Measurements from ENCODE around the gene FHDC1.

Gene FHDC1

DNA sequence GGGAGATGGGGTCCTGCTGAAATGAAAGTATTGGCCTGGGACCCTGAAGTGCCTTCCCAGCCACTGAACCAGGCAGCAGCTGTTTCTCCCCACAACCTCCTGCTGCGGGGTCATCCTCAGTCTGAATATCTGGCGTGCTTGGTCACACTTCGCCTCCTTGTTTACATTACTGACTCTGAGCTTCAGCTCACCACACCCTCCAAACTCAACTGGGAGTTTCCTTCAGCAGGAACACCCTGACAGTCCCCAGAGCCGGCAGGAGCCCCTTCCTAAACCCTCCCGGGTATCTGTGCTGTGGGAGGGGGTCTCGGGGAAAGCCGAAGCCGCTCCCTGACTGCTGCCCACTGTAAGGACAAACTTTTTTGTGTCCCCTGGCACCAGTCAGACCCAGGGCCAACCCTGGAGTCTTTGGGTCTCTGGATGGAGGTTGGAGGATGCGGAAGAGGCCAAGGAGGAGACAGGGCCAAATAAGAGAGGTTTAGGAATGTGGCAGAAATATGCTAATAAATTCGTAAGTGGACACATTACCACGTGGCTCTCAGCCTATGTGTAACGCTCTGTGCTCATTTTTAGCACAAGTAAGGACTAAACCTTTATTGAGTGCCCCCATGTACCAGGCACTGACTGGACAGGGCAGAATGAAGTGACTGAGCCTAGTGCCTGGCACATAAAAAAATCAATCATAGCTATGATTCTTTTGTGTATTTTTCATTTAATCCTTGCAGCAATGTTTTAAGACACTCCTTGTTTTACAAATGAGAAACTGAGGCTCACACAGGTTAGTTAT is 20.7 kb downstream of the FHDC1 start:
- no peak for DNase-seq (ENCODE audit: low spot score)

DNA sequence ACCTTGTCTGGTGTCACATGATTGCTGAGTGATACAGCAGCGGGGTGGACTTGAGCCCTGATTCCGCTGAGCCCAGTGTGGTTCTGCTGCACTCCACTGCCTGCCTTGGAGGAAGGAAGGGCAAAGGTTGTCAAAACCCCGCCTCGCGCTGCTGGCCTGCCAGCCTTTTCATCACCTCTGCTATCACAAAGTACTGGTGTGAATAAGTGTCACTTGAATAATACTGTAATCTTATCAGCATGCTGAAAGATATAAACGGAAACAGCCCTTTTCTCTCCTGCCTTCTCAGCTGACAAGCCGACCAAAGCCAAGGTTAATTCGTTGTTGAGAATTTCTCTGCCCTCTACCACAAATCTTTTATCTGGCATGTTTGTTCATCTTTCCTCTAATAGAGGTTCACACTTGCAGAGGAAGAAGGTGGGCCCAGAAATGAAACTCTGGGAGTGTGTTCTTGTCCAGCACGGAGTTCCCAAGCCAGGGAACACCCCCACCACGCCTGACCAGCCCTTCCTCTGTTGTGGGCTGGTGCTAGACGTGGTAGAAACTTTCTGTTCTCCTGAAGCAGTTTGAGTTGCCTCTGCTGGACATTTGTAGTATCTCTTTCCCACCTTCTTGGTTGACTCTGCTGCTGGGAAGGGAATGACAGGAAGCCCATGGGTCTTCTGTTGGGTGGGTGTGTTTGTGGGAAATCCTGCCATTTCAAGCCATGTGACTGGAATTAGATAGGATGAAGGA is 21.5 kb downstream of the FHDC1 start:
- no peak for DNase-seq (ENCODE audit: low spot score)

DNA sequence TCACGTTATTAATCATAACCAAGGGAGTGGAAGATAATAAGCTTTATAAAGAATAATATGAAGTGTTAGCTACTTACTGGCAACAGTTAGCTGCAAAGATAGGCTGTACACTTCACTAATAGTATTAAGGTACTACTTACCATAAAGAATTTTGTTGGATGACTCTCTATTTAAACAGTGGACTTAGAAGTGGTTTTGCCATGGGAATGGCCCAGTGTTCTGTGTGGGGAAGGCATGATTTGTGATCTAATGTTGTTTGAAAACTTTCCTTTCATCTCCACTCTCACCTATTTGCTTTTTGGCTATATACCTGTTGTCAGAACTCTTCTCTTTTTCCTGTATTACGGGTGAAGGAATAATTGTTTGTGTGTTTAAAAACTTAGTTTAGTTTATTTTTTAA is 23.0 kb downstream of the FHDC1 start:
- DNase-seq (ENCODE audit: low spot score): no peak

DNA sequence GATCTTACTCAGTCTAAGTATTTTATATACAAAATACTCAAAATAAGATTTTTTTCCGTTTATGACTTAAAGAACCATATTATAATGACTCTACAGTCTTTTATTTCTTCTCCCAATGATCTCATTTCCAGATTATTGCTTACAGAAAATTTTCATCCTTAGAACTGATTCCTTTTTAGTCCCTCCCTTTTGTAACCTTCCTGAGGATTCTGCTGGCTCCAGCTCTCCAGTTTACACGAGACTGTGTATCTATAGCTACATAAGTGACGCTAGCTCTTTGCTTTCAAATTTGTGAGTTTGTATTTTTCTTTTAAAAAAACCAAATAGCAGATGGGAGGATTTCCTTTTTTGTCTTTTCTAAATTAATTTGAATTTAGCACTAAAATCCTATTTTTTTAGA is 24.0 kb downstream of the FHDC1 start:
- no peak for DNase-seq (ENCODE audit: low spot score)

DNA sequence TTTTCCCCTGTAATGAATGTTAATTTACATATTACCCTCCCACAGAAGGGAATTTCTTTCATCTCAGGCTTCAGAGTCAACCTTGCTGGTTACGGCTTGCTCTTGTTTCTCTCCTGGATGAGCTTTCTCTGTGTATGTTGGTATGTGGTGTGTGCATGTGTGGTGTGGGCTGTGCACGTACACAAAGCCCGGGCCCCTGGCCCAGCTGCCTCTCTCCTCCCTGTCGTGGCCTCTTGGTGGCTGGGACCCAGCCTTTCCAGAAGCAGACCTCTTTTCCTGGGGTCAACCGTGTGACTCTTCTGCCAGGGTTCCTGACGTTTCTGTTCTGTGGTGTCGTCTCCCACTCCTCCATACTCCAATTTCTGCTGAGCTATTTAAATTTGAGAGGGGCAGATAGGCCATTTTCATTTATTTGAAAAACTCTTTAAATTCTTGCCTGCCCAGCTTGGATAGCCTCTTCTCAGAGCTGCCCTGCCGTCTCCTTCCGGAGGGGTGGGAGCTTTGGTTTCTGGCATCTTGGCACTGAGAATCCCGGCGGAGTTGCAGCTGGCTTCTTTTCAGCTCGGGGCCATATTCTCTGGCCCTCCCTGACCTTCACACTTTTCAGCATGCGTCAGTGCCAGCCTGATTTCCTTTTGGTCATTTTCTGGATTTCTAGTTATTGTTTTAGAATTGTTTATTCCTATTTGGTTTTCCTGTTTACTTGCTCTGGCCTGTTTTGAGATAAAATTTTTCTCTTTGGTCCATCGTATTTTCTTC is 25.1 kb downstream of the FHDC1 start:
- no peak for DNase-seq (ENCODE audit: low spot score)

DNA sequence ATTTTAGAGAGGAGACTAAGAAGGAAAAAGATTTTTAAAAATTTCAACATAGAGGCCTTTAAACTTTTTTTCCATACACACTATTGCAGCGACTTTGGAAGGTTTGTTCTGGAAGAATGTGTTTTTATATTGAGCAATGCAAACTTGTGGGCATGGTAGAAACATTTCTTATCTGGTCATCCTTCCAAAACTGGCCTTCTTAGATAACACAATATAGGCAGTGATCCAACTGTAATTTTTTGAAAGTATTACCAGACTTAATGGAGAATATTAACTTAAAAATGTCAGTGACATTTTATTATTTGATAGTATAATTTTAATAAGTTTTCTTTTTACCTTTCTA is 25.6 kb downstream of the FHDC1 start:
- DNase-seq (ENCODE audit: low spot score): no peak

DNA sequence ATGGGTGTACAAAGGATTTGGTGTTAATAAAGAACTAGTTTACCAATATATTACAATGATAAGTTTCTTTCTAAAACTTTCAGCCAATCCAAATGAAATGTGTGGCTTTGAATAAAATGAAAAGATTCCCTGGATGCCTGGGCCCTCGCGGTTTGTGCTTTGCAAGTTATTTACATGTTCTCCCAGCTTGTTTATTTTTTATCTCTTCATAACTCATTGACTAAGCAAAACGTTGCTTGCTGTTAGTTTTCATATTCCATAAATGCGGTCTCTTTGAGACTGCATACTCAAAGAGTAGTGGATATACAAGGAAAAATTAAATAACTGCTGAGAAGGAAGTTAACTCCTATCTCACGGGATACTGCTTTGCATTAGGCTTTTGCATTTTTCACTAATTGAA is 26.0 kb downstream of the FHDC1 start:
- no peak for DNase-seq (ENCODE audit: low spot score)

DNA sequence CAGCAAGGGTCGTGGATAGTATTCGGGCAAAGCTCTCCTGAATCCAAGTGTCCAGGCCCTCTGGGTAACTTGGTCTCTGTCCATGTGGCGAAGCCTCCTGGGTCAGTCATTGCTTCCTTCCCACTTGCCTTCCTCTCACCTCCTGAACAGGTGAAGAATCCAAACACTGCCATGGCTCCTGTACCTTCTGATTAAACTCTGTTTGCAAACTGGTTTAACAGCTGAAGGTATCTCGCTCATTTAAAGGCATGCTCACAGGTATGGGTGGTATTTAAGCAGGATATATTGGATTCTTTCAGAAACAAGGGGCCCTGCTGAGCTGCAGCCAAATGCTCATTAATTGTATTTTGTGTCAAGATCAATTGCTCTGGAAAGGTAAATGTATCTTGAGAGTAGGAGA is 28.2 kb downstream of the FHDC1 start:
- no peak for DNase-seq (ENCODE audit: low spot score)

DNA sequence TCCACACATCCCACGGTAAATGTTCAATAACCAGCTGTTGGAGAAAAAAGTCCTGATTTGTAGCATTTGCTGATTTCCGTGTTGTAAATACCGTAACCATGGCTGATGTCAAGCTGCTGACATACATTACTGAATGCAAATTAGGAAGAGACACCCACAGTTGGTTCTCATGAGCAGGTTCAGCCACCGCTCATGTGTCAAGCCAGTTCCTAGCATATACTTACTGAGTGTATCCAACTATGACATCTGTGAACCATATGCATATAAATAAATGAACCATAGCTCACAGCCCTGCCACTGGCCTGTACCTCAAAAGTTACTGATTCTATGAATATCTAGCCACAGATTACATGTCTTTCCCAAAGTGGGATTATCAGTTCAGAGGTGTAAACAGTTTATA is 29.5 kb downstream of the FHDC1 start:
- no peak for DNase-seq (ENCODE audit: low spot score)

DNA sequence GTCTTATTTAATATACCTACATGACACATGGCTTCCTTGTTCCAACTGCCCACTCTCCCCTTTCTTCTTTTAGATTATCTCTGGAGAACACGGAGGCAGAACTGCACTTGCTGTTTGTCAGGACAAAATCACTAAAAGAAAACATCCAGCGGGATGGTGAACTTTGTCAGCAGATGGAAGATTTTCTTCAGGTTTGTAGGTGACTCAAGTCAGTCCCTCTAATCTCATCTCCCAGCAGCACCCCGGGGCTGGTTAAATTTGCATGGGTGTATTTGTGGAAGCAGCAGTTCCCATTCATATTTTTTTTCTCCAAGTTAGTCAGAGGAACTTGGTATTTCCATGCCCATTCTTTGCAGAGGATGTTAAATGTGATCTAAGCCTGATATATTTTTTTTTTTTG is 31.8 kb downstream of the FHDC1 start:
- no peak for DNase-seq (ENCODE audit: low spot score)

DNA sequence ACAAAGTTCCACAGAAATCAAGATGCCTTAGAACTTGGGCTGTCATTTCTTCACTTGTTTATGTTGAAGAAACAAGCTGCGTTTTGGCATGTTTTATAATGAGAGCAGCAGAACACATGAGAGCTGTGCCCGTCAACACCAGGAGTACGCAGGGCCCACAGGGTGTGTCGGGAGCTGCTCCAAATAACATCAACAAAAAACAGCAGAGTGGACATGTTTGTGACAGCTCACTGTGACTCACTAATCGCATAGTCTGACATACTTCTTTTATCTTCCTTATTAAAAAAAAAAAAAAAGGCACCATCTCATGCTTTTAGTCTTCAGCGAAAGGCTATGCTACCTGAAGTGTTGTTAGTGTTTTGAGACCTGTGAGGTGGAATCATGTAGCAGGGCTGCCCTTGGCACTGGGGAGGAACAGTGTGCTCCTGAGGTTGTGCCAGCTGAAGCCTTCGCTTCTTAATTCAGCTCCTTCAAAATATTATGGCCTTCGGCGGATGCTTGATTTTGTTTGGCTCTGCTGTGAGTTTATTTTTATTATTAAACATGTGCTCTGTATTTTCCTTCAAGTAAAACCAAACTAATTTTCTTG is 32.8 kb downstream of the FHDC1 start:
- DNase-seq (ENCODE audit: low spot score): no peak

DNA sequence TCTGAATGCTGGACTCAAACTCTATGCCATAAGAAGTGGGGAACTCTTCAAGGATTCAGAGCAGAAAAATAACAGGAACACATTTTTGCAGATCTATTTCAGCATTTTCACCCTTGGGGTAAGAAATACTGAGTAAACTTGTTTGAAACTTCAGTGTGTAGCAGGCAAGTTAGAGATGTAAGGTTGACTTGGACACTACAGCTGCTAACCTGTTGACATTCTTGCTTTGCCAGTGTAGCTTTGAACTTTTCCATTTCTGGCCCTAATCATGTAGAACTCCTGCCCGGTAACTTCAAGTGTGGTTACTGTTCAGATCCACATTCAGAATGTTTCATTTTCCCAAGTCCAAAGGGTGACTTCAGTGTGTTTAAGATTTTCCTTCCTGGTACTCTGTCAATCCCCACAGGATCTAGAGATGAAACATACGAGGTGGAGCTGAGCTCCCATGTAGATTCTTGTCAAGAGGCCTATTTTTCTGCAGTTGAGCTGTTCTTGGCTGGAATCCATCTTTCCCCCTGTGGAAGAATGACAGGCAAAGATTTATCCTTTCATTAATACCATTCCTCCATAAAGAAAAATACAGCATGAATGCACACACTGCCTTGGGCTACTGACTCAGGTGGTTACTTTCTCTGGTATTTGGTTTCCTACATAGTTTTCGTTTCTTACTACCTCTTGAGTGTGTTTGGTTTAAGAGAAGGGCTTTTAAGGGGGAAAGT is 34.1 kb downstream of the FHDC1 start:
- DNase-seq (ENCODE audit: low spot score): no peak

DNA sequence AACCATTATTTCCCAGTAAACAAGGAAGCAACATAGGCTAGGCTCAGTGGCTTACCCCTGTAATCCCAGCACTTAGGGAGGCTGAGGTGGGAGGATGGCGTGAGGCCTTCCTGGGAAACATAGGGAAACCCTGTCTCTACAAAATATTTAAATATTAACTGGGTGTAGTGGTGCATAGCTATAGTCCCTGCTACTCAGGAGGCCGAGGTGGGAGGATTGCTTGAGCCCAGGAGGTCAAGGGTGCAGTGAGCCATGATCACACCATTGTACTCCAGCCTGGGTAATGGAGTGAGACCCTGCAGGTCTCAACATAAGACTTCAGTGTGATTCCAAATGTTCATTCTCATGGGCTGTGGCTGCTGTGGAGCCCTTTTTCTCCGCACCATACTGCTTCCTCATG is 34.9 kb downstream of the FHDC1 start:
- no peak for DNase-seq (ENCODE audit: low spot score)

DNA sequence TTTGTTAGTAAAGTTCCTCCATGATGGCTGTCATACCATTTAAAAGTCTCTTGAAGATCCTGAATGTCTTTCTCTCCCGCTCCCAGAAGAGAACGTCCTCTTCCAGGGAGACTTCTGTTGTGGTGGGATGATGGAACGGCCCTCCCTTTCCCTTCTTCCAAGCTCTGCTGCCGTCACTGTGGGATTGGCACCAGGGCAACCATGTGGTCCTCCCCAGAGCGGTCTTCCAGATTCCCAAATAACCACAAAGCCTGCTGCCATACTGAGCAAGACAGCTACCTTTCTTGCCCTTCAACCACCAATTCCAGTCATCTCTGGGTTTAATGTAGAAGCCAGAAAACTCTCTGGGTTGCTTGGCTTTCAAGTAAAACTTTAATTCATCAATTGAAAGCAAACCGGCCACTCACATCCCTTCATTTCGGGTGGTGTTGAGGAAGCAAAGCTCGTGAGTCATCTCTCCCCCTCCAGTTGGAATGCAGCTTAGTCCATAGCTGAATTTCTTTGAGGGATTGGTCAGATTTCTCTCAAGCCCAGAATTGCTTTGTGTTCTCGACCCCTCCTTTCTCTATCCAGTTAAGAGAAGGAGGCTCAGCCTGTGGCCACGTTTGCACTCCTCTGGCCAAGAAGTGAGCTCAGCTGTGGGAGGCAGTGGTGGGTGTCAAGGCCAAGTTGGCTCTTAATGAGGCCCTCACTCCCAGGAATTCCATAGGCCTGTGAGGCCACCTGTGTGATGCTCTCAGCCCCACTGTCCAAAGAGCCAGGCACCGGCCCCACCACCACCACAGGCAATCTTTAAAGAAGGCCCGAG is 36.9 kb downstream of the FHDC1 start:
- DNase-seq (ENCODE audit: low spot score): no peak

DNA sequence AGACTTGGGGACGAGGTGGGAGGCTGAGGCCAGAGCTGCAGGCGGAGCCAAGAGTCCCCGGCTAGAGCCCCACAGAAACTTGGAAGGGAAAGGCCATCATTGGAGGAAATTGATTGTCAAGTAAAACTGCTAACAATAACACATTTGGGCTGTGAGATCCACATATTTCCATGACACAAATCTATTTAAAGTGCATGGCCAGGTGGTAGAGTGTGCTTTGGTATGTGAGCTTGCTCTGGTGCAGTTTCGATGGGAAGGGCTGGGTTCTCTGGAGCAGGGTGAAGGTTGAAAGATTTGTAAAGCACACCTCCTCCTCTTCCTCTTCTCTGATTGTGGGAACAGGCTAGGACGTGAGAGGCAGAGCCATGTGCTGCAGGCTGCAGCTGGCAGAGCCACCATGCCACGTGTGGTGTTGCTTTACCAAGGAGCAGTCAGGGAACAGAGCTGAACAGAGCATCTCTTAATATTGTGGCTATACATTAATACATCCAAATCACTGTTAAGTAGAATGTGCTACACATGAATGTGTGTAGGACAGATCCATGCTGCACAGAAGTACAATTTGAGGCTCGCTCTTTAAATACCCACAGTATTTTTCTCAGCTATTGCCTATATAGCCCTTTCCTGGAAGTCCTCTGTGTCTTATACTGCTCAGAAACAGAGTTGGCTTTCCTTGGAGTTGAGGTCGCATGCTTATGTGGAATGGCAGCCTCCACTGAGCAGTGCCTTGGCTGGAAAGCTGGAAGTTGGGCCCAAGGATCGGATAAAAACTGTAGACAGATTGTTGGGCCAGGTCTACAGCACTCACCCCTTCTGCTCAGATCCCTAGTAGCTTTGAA is 37.7 kb downstream of the FHDC1 start:
- DNase-seq (ENCODE audit: low spot score): no peak

DNA sequence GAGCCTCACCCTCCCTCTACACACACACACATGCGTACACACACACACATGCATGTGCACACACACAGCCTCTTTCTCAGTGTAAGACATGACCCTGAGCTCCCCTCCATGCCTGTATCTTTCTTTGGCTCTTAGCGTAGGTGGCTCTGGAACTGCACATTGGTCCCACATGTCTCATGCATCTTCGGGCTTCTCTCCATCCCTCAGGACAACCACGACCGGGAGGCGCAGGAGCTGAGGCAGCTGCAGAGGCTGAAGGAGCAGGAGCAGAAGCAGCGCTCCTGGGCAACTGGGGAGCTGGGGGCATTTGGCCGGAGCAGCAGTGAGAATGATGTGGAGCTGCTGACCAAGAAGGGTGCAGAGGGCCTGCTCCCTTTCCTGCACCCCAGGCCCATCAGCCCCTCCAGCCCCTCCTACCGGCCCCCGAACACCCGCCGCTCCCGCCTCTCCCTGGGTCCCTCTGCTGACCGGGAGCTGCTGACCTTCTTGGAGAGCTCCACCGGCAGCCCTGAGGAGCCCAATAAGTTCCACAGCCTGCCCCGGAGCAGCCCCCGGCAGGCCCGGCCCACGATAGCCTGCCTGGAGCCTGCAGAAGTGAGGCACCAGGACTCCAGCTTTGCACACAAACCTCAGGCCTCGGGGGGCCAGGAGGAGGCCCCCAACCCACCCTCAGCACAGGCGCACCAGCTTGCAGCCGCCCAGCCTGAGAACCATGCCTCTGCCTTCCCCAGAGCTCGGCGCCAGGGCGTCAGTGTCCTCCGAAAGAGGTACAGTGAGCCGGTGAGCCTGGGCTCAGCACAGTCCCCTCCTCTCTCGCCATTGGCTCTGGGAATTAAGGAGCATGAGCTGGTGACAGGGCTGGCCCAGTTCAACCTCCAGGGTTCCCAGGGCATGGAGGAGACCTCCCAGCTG is 38.6 kb downstream of the FHDC1 start:
- DNase-seq (ENCODE audit: low spot score): no peak

DNA sequence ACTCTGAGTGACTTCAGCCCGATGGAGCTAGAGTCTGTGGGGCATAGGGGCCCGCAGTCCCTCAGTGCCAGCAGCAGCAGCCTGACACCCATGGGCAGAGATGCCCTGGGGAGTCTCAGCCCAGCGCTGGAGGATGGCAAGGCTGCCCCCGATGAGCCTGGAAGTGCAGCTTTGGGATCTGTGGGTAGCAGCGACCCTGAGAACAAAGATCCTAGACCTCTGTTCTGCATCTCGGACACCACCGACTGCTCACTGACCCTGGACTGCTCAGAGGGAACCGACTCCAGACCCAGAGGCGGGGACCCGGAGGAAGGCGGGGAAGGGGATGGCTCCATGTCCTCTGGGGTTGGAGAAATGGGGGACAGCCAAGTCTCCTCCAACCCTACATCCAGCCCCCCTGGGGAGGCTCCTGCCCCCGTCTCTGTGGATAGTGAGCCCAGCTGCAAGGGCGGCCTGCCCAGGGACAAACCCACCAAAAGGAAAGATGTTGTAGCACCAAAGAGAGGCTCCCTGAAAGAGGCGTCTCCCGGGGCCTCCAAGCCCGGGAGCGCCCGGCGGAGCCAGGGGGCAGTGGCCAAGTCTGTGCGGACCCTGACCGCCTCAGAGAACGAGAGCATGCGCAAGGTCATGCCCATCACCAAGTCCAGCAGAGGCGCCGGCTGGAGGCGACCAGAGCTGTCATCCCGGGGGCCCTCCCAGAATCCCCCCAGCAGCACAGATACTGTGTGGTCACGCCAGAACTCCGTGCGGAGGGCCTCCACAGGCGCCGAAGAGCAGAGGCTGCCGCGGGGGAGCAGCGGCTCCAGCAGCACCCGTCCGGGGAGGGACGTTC is 39.5 kb downstream of the FHDC1 start:
- no peak for DNase-seq (ENCODE audit: low spot score)

DNA sequence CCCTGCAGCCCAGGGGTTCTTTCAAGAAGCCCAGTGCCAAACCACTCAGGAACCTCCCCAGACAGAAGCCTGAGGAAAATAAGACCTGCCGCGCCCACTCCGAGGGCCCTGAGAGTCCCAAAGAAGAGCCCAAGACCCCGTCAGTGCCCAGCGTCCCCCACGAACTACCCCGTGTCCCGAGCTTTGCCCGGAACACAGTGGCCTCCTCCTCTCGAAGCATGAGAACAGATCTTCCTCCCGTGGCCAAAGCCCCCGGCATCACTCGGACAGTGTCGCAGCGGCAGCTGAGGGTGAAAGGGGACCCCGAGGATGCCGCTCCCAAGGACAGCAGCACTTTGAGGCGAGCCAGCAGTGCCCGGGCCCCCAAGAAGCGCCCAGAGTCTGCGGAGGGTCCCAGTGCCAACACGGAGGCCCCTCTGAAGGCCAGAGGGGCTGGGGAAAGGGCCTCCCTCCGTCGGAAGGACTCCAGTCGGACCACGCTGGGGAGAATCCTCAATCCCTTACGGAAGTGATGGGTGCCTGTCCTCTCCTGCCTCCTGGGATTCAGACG is 40.2 kb downstream of the FHDC1 start:
- DNase-seq (ENCODE audit: low spot score): no peak
